Stimulated activated CD8-positive, alpha-beta memory T cell treated with anti-CD3 and anti-CD28 coated beads, Interleukin-15, amount 100 ng/mL, for 4 hours (primary cell): Measurements from ENCODE around the gene HINFP.
"Not testable (repeated sequence)": the region's sequence is repeated elsewhere in the genome, so short reads cannot be mapped to it uniquely, and the experiment has no call there.

Source experiments
- DNase-seq, 2 donors: peaks; one replicate each; pipeline ENCODE4 v3.0.0-alpha.2; 2020; ENCODE audit warnings: low read depth in 2 of 2

HINFP gene

DNA sequence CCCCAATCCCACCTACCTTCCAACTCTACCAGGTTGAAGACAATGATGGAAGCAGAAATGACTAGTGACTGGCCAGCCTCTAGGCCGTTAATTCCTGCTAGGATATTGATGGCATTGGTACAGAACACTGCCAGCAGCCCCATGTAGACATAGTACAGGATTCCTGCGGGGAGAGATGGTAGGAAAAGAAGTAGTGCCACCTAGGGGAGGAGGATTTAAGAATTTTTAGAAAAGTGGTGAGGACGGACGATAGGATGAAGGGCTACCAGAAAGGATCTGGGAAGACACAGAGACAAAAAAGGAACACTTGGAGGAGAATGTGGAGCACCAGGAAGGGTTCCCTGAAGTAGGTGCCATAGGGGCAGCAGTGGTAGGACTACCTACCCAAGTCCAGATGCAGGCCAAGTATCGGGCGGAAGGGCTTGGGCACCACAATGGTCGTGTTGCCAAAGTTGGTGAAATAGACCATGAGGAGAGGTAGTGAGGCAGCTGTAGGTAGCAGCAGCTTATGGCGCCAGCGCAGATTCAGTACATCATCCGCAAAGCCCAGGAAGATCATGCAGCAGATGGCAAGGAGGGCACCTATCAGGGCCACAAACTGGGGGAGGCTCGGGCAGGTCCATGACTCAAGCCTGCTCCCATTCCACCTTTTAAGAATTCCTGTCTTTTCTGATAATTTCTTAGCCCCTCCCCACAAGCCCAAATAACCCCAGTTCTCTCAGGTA, 21.0 kb upstream of the HINFP start:
- no peak for DNase-seq

DNA sequence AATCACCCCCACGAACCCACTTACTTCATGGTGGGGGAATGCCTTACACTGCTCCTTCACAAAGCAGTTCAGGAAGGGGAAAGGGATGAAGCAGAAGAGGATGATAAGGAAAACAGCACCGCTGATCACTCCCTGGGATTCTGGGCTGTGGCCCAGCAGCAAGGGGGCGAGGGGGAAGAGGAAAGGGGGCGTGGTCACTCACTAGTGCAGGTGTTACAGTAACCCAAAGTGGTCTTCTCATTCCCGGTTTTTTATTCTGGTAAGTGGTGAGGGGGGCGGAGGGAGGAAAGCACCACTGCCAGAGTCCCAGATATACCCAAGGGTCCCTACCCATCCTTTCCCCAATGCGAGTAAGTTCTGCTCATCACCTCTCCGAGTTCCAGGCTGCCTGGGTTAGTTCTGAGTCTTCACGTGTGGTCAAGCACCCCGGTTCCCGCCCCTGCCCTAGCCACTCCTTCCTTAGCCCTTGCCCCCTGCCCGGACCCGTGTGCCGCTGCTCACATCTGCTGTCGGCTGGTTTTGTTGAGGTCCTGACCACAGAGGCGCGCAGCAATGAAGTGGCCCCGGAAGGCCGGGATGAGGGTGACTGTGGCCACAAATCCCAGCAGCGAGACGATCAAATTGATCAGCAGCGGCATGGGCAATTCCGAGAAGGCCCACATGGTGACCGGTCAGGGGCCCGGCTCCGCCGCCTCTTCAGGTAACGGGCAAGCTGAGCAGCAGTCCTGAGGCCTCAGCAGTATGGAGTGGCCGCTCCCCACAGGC, 20.2 kb upstream of the HINFP start:
- no peak for DNase-seq

DNA sequence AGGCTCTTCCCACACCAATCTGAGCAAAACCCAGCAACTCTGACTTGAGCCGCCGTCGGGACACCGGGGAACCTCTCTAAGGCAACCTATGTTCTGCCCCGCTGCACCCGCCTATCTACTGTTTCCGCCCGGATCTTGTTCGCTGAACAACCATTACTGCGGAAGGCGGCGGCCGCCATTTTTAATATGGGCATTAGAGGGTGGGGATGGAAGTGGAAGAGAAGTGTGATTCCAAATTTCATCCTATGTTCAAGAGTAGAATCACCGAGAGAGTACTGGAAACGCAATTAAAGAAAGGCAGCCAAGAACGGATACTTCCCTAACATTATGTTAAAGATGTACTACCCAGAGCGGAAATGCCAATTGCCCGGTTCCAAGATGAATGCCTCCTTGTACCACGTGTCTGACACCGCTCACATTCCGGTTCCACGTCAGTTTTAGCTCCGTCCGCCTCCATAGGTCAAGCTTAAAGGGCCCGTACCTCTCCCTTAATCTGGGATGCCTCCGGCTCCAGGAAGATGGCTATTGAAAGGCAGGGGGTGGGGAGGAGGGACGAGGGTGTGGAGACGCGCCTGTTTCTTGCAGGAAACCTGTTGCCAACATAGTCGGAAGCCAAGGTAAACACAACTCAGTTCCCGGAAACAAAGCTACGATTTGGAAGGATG, 19.5 kb upstream of the HINFP start, which contains the start of gene DPAGT1:
TSS of gene DPAGT1 (minus strand) at position 95 of the 665 bp plus-strand sequence. CDS start 198 bp downstream, outside the sequence.
- DNase-seq, result peak; percentile 69 to 74

DNA sequence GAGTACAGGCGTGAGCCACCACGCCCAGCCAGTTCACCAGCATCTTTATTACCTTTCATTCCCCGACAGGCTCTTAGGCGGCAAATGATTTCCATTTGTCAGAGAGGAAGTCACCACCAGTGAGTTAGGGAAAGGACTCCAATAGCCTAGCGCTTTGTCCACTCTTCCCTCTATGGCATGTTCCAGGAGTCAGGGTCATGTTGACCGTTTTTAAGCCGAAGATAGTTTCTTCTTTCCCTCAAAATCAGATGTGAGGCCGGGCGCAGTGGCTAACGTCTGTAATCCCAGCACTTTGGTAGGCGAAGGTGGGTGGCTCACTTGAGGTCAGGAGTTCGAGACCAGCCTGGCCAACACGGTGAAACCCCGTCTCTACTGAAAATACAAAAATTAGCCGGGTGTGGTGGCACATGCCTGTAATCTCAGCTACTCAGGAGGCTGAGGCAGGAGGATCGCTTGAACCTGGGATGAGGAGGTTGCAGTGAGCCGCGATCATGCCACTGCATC, 18.2 kb upstream of the HINFP start:
- DNase-seq, result not testable (repeated sequence)

DNA sequence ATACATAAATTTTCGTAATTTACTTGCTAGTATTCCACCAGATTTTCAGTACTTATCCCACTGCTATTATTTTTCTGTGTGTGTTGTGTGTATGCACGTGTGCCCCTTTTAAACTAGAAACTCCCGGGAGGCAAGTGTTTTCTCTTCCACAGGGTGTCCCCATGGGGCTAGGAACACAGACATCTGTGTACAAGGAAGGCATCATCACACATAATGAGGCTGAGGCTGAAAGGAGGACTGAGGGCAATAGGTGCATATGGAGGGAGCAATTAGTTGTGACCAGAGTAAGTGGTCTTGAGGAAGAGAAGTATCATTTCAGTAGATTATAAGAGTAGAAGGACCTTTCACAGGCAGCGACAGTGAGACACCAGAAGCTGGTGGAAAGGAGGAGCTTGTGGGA, 17.6 kb upstream of the HINFP start:
- no peak for DNase-seq

DNA sequence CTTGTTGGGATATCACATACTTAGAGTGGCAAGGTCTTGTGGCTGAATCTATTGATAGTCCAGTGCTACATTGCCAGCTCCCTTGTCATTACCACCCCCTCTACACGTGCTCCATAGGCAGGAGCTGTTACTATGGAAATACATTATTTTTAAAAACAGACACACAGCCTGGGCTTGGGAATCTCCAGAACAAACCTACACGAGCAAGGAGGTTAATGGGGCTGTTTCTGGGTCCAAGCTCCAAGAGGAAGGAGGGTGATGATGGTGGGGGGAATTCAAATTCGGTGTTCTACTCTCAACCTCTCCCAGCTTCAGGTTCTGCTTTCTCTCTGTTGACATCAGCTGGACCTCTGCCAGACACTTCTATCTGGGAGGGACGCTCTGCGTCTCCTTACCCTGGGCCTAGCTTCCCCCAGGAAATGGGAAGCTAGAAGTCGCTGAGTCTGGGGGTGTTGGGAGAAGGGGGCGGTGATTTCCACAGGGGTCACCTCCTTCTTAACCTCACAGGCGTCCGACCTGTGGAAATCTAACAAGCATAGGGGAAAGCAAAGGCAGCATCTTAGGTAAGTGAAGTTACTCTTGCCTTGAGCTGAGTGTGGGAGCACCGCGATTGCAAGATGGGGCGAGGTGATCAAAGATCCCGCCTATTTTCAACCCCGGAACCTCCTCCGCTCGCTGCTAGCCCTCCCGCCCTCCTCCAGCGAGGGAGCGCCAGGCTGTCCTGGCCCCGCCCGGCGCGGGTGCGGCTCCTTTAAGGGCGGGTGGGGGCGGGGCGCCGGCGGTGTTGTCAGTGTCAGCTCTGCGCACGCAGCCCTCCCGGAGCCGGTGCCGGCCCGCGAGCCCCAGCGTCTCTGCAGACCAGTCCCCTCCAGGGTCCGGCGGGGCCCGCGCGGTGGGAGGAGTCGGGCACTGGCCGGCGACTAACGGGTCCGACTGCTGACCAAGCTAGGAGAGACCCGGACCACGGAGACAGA, 14.5 kb upstream of the HINFP start, which contains the start of gene C2CD2L:
TSS of gene C2CD2L (plus strand) at position 781 of the 974 bp plus-strand sequence. CDS start 398 bp downstream, outside the sequence.
- DNase-seq, result peak; percentile 80 to 83

DNA sequence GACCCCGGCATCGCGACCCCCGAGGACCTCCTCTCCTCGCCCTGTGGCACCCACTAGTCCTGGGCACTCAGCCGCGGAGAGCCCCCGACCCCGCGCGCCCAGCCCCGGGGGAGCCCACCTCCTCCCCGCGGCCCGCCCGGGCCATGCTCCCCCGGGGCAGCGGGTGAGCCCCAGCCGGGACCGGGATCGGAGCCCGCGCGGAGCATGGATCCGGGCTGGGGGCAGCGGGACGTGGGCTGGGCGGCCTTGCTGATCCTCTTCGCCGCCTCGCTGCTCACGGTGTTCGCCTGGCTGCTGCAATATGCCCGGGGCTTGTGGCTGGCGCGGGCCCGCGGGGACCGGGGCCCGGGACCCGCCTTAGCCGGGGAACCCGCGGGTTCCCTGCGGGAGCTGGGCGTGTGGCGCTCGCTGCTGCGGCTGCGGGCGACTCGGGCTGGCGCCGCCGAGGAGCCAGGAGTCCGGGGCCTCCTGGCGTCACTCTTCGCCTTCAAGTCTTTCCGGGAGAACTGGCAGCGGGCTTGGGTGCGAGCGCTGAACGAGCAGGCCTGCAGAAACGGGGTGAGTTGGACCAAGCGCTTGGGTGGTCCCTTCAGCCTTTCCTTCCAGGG, 13.7 kb upstream of the HINFP start:
- no peak for DNase-seq

DNA sequence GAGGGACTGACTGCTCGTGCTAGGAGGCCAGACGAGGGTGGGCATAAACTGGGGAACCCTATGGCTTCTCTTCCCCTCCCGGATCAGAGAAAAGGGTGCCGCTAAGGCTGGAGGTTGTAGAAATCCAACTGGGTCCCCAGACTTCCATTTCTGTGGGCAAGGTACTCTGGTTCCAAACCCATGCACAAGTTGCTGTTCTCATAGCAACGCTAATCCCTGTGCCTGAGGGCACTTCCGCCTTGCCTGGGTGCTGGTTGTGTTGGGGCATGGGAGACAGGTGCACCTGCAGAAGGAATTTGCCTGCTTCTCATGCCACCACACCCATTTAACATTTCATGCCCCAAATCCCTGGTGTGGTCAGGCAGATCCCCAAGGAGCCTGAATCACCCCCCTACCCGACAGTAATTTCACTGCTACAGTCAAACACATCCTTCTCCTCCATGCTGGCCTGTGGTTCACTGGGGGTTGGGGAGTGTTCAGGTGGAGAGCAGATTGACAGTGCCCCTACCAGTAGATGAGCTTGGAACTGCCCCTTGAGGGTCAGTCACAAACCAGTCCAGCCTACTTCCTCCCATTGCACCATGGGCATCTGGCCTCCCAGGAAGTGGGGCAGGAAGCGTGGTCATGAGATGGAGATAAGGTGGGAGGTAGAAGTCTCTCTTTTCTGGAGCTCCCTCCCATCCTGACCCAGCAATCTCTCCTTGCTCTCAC, 13.1 kb upstream of the HINFP start:
- no peak for DNase-seq

DNA sequence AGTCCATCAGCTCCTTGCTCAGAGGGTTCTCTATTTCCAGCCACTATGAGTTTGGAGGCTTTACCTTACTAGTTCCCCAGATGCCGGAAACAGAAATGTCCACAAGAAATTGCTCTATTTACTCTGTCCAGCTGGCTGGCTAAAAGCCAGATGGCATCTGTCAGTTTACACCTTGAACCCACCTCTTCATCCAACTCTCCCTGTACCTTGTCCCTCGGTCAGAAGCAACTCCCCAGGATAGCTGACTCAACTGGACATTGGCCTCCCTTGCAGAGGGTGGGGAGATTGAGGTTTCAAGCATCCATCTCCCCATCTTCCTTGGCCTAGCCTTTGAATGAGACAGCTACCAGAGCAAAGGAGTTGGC, 12.5 kb upstream of the HINFP start:
- DNase-seq, result no peak

DNA sequence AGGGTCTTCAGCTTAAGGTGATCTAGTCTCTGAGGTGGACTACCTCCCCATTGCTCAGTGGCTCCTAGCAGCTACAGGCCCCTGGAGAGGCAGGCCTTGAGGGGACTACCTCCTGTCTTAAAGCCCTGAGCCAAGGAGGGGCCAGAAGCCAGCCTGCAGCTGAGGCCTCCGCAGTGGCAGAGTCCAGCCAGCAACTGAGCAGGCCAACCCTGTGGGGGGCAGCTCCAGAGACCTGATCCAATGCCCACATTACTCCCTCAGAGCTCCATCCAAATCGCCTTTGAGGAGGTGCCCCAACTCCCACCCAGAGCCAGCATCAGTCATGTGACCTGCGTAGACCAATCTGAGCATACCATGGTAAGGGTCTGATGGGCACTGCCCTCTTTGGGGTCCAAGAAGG, 11.5 kb upstream of the HINFP start:
- no peak for DNase-seq

DNA sequence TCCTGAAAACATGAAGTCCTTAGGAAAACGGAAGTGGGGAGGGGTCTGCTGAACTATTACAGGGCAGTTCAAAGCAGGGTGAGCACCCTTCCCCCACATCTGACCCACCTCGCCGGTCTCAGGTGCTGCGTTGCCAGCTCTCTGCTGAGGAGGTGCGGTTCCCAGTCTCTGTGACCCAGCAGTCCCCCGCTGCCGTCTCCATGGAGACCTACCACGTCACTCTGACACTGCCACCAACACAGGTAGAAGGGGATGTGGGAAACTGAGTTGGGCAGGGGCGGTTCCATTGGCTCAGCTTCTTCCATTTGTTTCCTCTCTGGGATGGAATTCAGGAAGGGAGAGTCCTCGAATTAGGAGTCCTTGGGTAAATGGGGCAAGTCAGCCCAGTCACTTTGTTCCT, 10.9 kb upstream of the HINFP start:
- no peak for DNase-seq

DNA sequence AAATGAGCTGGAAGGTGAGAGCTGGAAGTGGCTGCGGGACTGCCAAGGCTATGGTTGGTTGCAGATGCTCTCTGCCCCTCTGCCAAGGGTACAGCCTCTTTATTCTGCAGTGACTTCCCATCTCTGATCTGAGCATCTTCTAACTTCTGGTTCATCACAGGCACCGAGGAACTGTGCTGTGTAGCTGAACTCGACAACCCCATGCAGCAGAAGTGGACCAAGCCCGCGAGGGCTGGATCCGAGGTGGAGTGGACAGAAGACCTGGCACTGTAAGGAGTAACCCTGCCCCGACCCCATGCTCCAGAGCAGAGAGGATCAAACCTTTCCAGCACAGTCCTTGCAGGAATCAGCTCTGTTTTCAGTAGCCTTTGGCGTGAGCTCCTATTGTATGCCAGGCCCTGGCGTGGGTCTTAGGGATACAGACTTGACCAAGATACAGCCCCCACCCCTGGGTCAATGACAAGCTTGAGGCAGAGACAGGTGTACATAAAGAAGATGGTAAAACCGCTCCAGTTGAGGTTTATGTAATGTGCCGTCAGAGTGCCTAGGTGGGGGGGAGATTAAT, 9.9 kb upstream of the HINFP start:
- no peak for DNase-seq

DNA sequence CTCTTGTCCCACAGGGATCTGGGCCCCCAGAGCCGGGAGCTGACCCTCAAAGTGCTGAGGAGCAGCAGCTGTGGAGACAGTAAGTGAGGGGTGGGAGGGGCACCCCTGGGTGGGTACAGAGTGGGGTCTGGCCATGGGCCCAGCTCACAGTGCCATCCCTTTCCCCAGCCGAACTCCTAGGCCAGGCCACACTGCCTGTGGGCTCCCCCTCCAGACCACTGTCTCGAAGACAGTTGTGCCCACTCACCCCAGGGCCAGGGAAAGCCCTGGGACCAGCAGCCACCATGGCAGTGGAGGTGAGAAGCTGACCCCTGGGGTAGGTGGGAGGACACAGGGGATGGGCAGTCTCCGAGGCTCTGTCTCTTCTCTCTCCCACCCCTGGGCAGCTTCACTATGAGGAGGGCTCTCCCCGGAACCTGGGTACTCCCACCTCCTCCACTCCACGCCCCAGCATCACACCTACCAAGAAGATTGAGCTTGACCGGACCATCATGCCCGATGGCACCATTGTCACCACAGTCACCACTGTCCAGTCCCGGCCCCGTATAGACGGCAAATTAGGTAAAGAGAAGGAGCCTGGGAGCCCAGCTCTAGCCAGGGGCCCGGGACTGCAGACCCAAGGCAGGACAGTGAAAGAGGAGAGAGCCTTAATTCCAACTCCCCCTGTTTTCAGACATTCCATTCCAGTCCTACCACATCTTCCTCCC, 8.9 kb upstream of the HINFP start:
- DNase-seq, result no peak

DNA sequence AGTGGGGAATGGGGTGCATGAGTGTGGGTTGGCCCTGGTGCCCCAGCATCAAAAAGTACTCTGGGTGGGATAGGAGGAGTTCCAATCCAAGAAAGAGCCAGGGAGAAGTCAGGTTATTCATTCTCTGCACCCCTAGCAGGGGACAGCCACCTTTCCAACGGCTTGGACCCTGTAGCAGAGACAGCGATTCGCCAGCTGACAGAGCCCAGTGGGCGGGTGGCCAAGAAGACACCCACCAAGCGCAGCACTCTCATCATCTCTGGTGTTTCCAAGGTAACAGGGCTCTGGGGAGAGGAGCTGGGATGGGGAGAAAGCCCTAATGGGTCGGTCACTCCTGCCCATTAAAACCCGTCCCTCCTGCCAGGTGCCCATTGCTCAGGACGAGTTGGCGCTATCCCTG, 7.7 kb upstream of the HINFP start:
- DNase-seq, result no peak

DNA sequence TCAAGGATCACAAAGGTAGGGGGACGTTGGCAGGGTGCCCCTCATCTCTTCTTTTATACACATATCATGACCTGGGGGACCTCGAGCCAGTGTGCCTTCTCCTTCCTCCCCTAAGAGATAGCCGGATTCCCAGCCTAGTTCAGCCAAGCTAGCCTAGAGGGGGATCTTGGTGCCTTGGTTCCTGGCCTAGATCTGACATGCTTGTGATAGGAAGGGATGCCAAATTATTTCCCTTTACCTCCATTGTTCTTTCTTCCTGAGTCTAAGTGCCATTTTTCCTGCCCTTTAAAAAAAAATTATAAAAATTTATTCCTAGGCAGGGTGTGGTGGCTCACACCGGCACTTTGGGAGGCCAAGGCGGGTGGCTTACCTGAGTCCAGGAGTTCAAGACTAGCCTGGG, 7.0 kb upstream of the HINFP start:
- DNase-seq, result no peak

DNA sequence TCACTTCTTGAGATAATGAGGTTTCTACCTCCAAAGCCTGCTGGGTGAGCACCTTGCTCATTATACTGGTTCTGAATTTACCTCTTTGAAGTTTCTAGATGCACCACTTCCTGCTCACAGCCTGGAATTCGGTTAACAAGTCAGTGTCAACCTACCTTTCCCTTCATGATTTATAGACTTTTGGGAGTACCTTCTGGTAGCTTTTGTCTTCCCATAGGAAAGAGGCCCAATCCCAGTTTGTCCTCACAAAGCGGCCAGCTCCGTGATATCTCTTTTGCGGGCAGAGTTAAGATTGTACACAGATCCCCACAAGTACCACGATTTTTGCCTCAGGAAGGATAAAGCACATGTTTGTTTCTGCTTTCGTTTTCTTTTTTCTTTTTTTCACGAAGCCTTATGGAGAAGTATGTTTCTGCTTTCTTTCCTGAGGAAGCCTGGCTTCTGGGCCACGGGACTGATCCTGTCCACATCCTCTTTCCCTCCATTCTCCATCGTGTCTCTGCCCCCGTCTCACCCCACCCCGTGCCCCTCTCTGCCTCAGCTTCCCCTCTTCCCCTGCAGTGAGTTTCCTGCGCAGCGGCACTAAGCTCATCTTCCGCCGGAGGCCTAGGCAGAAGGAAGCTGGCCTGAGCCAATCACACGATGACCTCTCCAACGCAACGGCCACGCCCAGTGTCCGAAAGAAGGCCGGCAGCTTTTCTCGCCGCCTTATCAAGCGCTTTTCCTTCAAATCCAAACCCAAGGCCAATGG, 5.7 kb upstream of the HINFP start:
- no peak for DNase-seq

DNA sequence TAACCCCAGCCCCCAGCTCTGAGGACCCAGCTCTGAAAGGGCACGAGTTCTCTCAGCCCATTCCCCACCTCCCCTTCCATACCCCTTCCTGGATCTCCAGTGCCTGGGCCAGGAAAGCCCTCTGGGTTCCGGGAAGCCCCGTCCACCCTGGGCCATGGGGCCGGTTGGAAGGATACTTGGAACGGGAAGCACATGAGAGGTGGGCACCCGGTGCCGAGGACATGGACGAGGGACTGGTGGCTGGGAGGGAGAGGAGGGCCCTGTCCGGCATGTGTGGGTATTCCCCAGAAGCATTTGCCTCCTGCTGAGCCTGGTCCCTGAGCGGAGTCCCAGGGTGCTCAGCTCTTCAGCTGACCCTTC, 5.2 kb upstream of the HINFP start:
- DNase-seq, result no peak

DNA sequence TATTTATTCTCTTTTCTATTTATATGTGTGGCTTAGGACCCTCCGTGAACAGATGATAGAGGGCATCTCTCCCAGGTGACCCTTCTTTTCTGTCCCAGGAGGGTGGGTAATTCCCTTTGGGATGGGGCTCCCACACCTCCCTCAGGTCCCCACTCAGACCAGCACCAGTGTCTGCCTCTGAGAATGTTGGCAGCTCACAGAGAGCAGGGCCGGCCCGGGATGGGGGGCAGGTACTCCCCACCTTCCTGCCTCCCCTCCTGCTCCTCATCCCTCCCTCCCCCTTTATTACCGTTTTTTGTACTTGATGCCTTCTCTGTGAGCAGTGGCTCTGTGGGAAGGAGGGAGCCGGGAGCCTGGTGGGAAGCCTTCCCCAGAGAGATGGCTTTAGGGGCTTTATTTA, 4.8 kb upstream of the HINFP start:
- DNase-seq, result no peak
